PC-9 (cell line): ENCODE results near the gene ACP3. TPM values are rescaled to one million over a fixed set of nuclear protein-coding genes. Genes with fewer than 3 reads are reported as not detected.

Experiments used
- BruUV-seq: library from RNA; stranded (reverse); fragments of 400-500 nt; replicated peaks from 2 replicates; lab custom pipeline; 2021; lab: Mats Ljungman, UMichigan
- CTCF ChIA-PET: fragments of 300-600 bp; sonication (Branson Sonifier 250); formaldehyde crosslinking; loops from one replicate; lab custom pipeline; 2022; ENCODE audit warnings: antibody characterized with exemption; lab: Charles Lee
- POLR2A ChIA-PET: fragments of 300-600 bp; sonication (Branson Sonifier 250); formaldehyde crosslinking; loops from one replicate; lab custom pipeline; 2022; ENCODE audit warnings: antibody characterized with exemption; ENCODE audit not compliant: unreplicated experiment; lab: Charles Lee
- DNase-seq, 2 experiments: peaks; one replicate each; pipeline versions ENCODE4 v3.0.0 to v3.0.0-alpha.2; 2015 to 2022; ENCODE audit warnings: mixed read lengths in 1 of 2
- H2AFZ ChIP-seq: fragments of 200-600 bp; sonication (generic); 2 replicates; pipeline ENCODE4 v1.8.1; 2017; ENCODE audit warnings: antibody characterized with exemption
- H3F3A ChIP-seq: fragments of 200-600 bp; sonication (generic); 2 replicates; pipeline ENCODE4 v1.8.1; 2017; ENCODE audit warnings: antibody characterized with exemption, mild to moderate bottlenecking, low read depth; ENCODE audit not compliant: insufficient read depth
- H3K27ac ChIP-seq: fragments of 200-600 bp; sonication (generic); 2 replicates; pipeline ENCODE4 v1.6.1; 2016; ENCODE audit warnings: mixed run types
- H3K27me3 ChIP-seq: fragments of 200-600 bp; sonication (generic); 2 replicates; pipeline ENCODE4 v1.6.1; 2016; ENCODE audit warnings: low read depth, mixed run types; ENCODE audit not compliant: insufficient read depth
- H3K36me3 ChIP-seq: fragments of 200-600 bp; sonication (generic); 2 replicates; pipeline ENCODE4 v1.6.1; 2016; ENCODE audit warnings: low read depth, mixed run types
- H3K4me1 ChIP-seq: fragments of 200-600 bp; sonication (generic); replicated peaks from 2 replicates; pipeline ENCODE4 v1.6.1; 2016; ENCODE audit warnings: mixed run types; ENCODE audit not compliant: insufficient read depth
- H3K4me2 ChIP-seq: fragments of 200-600 bp; sonication (generic); 2 replicates; pipeline ENCODE4 v1.6.1; 2017; ENCODE audit warnings: mixed run types
- H3K4me3 ChIP-seq: fragments of 200-600 bp; sonication (generic); 2 replicates; pipeline ENCODE4 v1.6.1; 2016; ENCODE audit warnings: mixed run types
- H3K79me2 ChIP-seq: fragments of 200-600 bp; sonication (generic); 2 replicates; pipeline ENCODE4 v1.6.1; 2017; ENCODE audit warnings: low read depth, mixed run types
- H3K9me2 ChIP-seq: fragments of 200-600 bp; sonication (generic); 2 replicates; pipeline ENCODE4 v1.8.1; 2017; ENCODE audit warnings: mild to moderate bottlenecking; ENCODE audit not compliant: insufficient read depth
- H3K9me3 ChIP-seq: fragments of 200-600 bp; sonication (generic); 2 replicates; pipeline ENCODE4 v1.8.1; 2016; ENCODE audit warnings: low read depth; ENCODE audit not compliant: insufficient read depth
- H4K20me1 ChIP-seq: fragments of 200-600 bp; sonication (generic); 2 replicates; pipeline ENCODE4 v1.8.1; 2017; ENCODE audit not compliant: insufficient read depth
- CTCF ChIP-seq: fragments of 200-600 bp; sonication (generic); conservative IDR thresholded peaks from 2 replicates; pipeline ENCODE4 v1.6.1; 2017; ENCODE audit warnings: mixed run types, antibody characterized with exemption, mild to moderate bottlenecking, moderate library complexity
- EZH2 ChIP-seq: fragments of 200-600 bp; sonication (generic); IDR thresholded peaks from 2 replicates; pipeline ENCODE4 v1.8.0; 2017; ENCODE audit warnings: antibody characterized with exemption, low read depth
- intact Hi-C: fragments of 100-400 bp; cut with micrococcal nuclease; formaldehyde crosslinking; loops from one replicate; pipeline ENCODE4 v1.10.0; 2022; ENCODE audit not compliant: unreplicated experiment
- total RNA-seq: library from RNA; stranded (reverse); gene quantifications from 2 replicates; pipeline ENCODE4 v1.2.3, GENCODE V29; 2021

ACP3 gene
- total RNA-seq, 1 experiment from 2014 or later = 3.5 TPM

- Histone ChIP-seq H3K9me3 (no peaks in the 10 kb centered on the region), H3K27me3 (no peaks in the 10 kb centered on the region), H3K9me2 (no peaks in the 10 kb centered on the region), H3K4me3 (no peak overlapping the region), H4K20me1 (no peaks in the 10 kb centered on the region), H3K36me3 (no peaks in the 10 kb centered on the region), H3K4me1 (no peaks in the 10 kb centered on the region), H3F3A (no peaks in the 10 kb centered on the region), H3K27ac (no peak overlapping the region), H3K79me2 (no peaks in the 10 kb centered on the region), H2AFZ (no peak overlapping the region), H3K4me2 (no peak overlapping the region)
- intact Hi-C loops = no loop called here
- TF ChIP-seq CTCF = no peak
- no peak for TF ChIP-seq EZH2
- CTCF ChIA-PET = no interaction called here
- no peak for DNase-seq
- POLR2A ChIA-PET = no interaction called here
- BruUV-seq = no TSS peak
Observed at GRCh38 chr3:132378048-132378762, 61.0 kb downstream of the ACP3 start.

- Histone ChIP-seq H4K20me1 (no peaks in the 10 kb centered on the region), H3K4me2 (no peak overlapping the region), H3K4me1 (no peaks in the 10 kb centered on the region), H3K27me3 (no peaks in the 10 kb centered on the region), H3K9me3 (no peaks in the 10 kb centered on the region), H3K4me3 (no peak overlapping the region), H3K79me2 (no peaks in the 10 kb centered on the region), H3F3A (no peaks in the 10 kb centered on the region), H2AFZ (no peak overlapping the region), H3K27ac (no peak overlapping the region), H3K9me2 (no peaks in the 10 kb centered on the region), H3K36me3 (no peaks in the 10 kb centered on the region)
- ChIA-PET CTCF (no interaction called here), POLR2A (no interaction called here)
- intact Hi-C loops = no loop called here
- BruUV-seq = no TSS peak
- TF ChIP-seq CTCF (no peak), EZH2 (no peak)
- no peak for DNase-seq
Observed at GRCh38 chr3:132378846-132379245, 61.6 kb downstream of the ACP3 start.

GRCh38 chr3:132380920-132381319 lies 63.7 kb downstream of the ACP3 start:
- no peak overlapping the region for H2AFZ ChIP-seq
- intact Hi-C loops = no loop called here
- no peaks in the 10 kb centered on the region for H3K9me3 ChIP-seq
- no peaks in the 10 kb centered on the region for H3K36me3 ChIP-seq
- no peaks in the 10 kb centered on the region for H3K4me1 ChIP-seq
- H3K9me2 ChIP-seq = no peaks in the 10 kb centered on the region
- BruUV-seq = no TSS peak
- no peak overlapping the region for H3K4me2 ChIP-seq
- H3F3A ChIP-seq = no peaks in the 10 kb centered on the region
- H3K79me2 ChIP-seq = no peaks in the 10 kb centered on the region
- H3K27me3 ChIP-seq = no peaks in the 10 kb centered on the region
- CTCF ChIA-PET = no interaction called here
- POLR2A ChIA-PET = no interaction called here
- no peak overlapping the region for H3K4me3 ChIP-seq
- H3K27ac ChIP-seq = no peak overlapping the region
- H4K20me1 ChIP-seq = no peaks in the 10 kb centered on the region
- no peak for TF ChIP-seq CTCF
- no peak for TF ChIP-seq EZH2
- DNase-seq = no peak
